OCI-LY3 (cell line): ENCODE data around the gene SLC17A6.

Source experiments
- EZH2phosphoT487 ChIP-seq: fragments of 200-600 bp; shearing (Covaris generic); IDR thresholded peaks from 2 replicates; pipeline ENCODE4 v1.6.1; 2018; ENCODE audit warnings: antibody characterized with exemption, mixed run types, low read depth
- TF ChIP-seq, protein P1 (sequence below): fragments of 200-600, 300-600 bp; sonication (generic); IDR thresholded peaks from 2 replicates; pipeline ENCODE4 v1.5.1; 2014; ENCODE audit warnings: antibody characterized with exemption, low read length, low read depth

- TF ChIP-seq, protein P1, sequence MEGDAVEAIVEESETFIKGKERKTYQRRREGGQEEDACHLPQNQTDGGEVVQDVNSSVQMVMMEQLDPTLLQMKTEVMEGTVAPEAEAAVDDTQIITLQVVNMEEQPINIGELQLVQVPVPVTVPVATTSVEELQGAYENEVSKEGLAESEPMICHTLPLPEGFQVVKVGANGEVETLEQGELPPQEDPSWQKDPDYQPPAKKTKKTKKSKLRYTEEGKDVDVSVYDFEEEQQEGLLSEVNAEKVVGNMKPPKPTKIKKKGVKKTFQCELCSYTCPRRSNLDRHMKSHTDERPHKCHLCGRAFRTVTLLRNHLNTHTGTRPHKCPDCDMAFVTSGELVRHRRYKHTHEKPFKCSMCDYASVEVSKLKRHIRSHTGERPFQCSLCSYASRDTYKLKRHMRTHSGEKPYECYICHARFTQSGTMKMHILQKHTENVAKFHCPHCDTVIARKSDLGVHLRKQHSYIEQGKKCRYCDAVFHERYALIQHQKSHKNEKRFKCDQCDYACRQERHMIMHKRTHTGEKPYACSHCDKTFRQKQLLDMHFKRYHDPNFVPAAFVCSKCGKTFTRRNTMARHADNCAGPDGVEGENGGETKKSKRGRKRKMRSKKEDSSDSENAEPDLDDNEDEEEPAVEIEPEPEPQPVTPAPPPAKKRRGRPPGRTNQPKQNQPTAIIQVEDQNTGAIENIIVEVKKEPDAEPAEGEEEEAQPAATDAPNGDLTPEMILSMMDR: no peak
- TF ChIP-seq EZH2phosphoT487: no peak
These were observed 1.4 kb downstream of the SLC17A6 start for GRCh38 chr11:22339611-22340010.
